ENCODE measurements around the gene CIAO2B.
A peak's percentile ranks its signal among the peaks of the same experiment; 100 is the strongest.
"Not testable (repeated sequence)": the region's sequence is repeated elsewhere in the genome, so short reads cannot be mapped to it uniquely, and the experiment has no call there.

The CIAO2B gene

GRCh38 chr16:66903544-66904427, 30.4 kb downstream of the CIAO2B start:
- no peak for DNase-seq (ENCODE audit: low read depth in 2 of 2)

- DNase-seq (ENCODE audit: low read depth in 2 of 2), result no peak
Measured at GRCh38 chr16:66902648-66903543, 31.3 kb downstream of the CIAO2B start.

GRCh38 chr16:66901626-66902025, 32.6 kb downstream of the CIAO2B start:
- no peak for DNase-seq (ENCODE audit: low read depth in 2 of 2)

- no peak for DNase-seq (ENCODE audit: low read depth in 2 of 2)
Measured at GRCh38 chr16:66900721-66901441, 33.3 kb downstream of the CIAO2B start.

- no peak for DNase-seq (ENCODE audit: low read depth in 2 of 2)
Measured at GRCh38 chr16:66899945-66900710, 34.1 kb downstream of the CIAO2B start.

GRCh38 chr16:66899310-66899944, 34.8 kb downstream of the CIAO2B start:
- DNase-seq (ENCODE audit: low read depth in 2 of 2), result no peak

- no peak for DNase-seq (ENCODE audit: low read depth in 2 of 2)
Measured at GRCh38 chr16:66898933-66899309, 35.3 kb downstream of the CIAO2B start.

GRCh38 chr16:66898207-66898606, 36.0 kb downstream of the CIAO2B start:
- DNase-seq (ENCODE audit: low read depth in 2 of 2), result no peak

- not testable (repeated sequence) for DNase-seq (ENCODE audit: low read depth in 2 of 2)
Measured at GRCh38 chr16:66896682-66897081, 37.5 kb downstream of the CIAO2B start.

- no peak for DNase-seq (ENCODE audit: low read depth in 2 of 2)
Measured at GRCh38 chr16:66895999-66896398, 38.2 kb downstream of the CIAO2B start.

- no peak for DNase-seq (ENCODE audit: low read depth in 2 of 2)
Measured at GRCh38 chr16:66895689-66895979, 38.6 kb downstream of the CIAO2B start.

GRCh38 chr16:66894948-66895688, 39.1 kb downstream of the CIAO2B start:
- peak in 1 of 2 donors; percentile 30 for DNase-seq (ENCODE audit: low read depth in 2 of 2)

GRCh38 chr16:66894055-66894454, 40.1 kb downstream of the CIAO2B start:
- no peak for DNase-seq (ENCODE audit: low read depth in 2 of 2)

- no peak for DNase-seq (ENCODE audit: low read depth in 2 of 2)
Measured at GRCh38 chr16:66891797-66892196, 42.4 kb downstream of the CIAO2B start.

GRCh38 chr16:66891360-66891759, 42.8 kb downstream of the CIAO2B start:
- DNase-seq (ENCODE audit: low read depth in 2 of 2), result no peak

- no peak for DNase-seq (ENCODE audit: low read depth in 2 of 2)
Measured at GRCh38 chr16:66890799-66891198, 43.4 kb downstream of the CIAO2B start.

- DNase-seq (ENCODE audit: low read depth in 2 of 2), result no peak
Measured at GRCh38 chr16:66889622-66890021, 44.6 kb downstream of the CIAO2B start.

- DNase-seq (ENCODE audit: low read depth in 2 of 2), result no peak
Measured at GRCh38 chr16:66888647-66889615, 45.3 kb downstream of the CIAO2B start.

GRCh38 chr16:66886914-66887313, 47.3 kb downstream of the CIAO2B start:
- DNase-seq (ENCODE audit: low read depth in 2 of 2), result no peak
